Heart left ventricle (tissue), 13 donors: ENCODE measurements around the gene RXFP1.

Experiments used
- CTCF ChIP-seq, 12 donors: fragments of 200-600 bp; sonication (generic) in 4 of 12; IDR thresholded peaks; one replicate each; pipeline versions ENCODE4 v1.5.0 to v1.8.0; 2018 to 2022; ENCODE audit warnings: antibody characterized with exemption in 12 of 12, mild to moderate bottlenecking in 5 of 12
- POLR2A ChIP-seq, 2 donors: fragments of 450-650 bp; IDR thresholded peaks; one replicate each; pipeline ENCODE4 v1.6.1; 2017; ENCODE audit warnings: antibody characterized with exemption in 2 of 2, mild to moderate bottlenecking in 2 of 2, moderate library complexity in 2 of 2
- donor health status: ischemic (EF 13 %, LVEDD 7.1; RV severe dilation, severe dysfunction).
- donor health status: DM: no; HTN: yes; CAD: no.
- donor health status: DM: no; HTN: no; CAD: no.
- donor health status: ischemic (EF 25% LVEDD 6.9; RV normal size, moderate dysfunction).
- donor health status: ischemic (EF 25% LVEDD 5.7; RV mildly dilated, moderate dysfunction).
- donor health status: ischemic (EF 35%, LVEDD 5.7; RV mildly dilated, moderate dysfunction).
- donor health status: nonischemic (EF 11% LVEDD 7.7; RV severe dilation, severe dysfunction).
- donor health status: DM: yes; HTN: yes; CAD: no.
- donor health status: PGD.
- donor health status: ischemic (EF 29% LVEDD 5.4; RV normal size, mild dysfunction).
- donor health status: nonischemic (EF 23%, LVEDD 6.1; RV moderate dilation, normal function).

DNA sequence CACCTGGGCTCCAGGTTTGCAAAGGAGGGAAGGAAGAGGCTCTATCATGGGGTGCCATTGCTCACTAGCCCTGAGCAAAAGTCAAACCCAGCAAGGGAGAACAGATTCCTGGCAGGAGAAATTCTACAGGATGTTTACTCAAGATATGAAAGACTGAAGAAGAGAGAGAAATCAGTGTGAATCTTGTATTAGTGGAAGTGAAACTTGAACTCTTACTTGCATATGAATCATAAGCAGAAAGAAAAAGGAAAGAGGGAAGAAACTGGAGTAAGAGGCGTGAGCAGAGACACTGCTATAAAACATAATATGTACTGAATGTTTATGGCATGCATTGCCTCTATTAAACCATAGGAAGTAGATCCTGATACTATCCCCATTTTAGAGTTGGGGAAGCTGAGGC, 89.1 kb downstream of the RXFP1 start:
- TF ChIP-seq CTCF (IDR thresholded peaks at IDR 0.05) (no peak), POLR2A (IDR thresholded peaks at IDR 0.05) (no peak)
